ENCODE measurements around the gene C3. TPM values are rescaled to one million over a fixed set of nuclear protein-coding genes. Genes with fewer than 3 reads are reported as not detected.

The C3 gene
- total and polyA plus RNA-seq, 8 donors = 14.2 to 881 (median 65.4) TPM

GRCh38 chr19:6723108-6723618 is 2.7 kb upstream of the C3 start:
- Histone ChIP-seq H3K36me3 (no peaks in the 10 kb centered on the region), H3K4me1 (peaks cover 26 to 65% of the 10 kb centered on the region in 2 donors), H3K27ac (peak overlapping the region; percentile 62 to 81), H3K27me3 (peaks cover 0 to 3% of the 10 kb centered on the region in 2 donors), H3K4me3 (no peak overlapping the region), H3K9me3 (no peaks in the 10 kb centered on the region)
- no peak for TF ChIP-seq CTCF (IDR thresholded peaks at IDR 0.05)
- DNase-seq (peak in 3 of 4 donors; percentile 41 to 84 (median 49)), ATAC-seq (peak; percentile 56)
- intact Hi-C loops (cut with DNase I) = no loop called here

- ATAC-seq = no peak
- Histone ChIP-seq H3K27ac (peak overlapping the region; percentile 46 to 81), H3K4me3 (no peak overlapping the region), H3K4me1 (peaks cover 26 to 54% of the 10 kb centered on the region in 2 donors), H3K27me3 (peaks cover 0 to 3% of the 10 kb centered on the region in 2 donors), H3K36me3 (no peaks in the 10 kb centered on the region), H3K9me3 (no peaks in the 10 kb centered on the region)
- TF ChIP-seq CTCF (IDR thresholded peaks at IDR 0.05) = no peak
- DNase-seq = peak in 1 of 4 donors; percentile 12
- intact Hi-C loops (cut with DNase I) = no loop called here
These were observed 1.3 kb upstream of the C3 start for GRCh38 chr19:6721773-6722172.

- DNase-seq (no peak), ATAC-seq (no peak)
- Histone ChIP-seq H3K4me3 (no peak overlapping the region), H3K4me1 (peaks cover 26 to 54% of the 10 kb centered on the region in 2 donors), H3K9me3 (no peaks in the 10 kb centered on the region), H3K27ac (peak overlapping the region; percentile 46 to 81), H3K36me3 (no peaks in the 10 kb centered on the region), H3K27me3 (peaks cover 0 to 3% of the 10 kb centered on the region in 2 donors)
- TF ChIP-seq CTCF (IDR thresholded peaks at IDR 0.05) = no peak
- intact Hi-C loops (cut with DNase I) = no loop called here
These were observed 656 bp upstream of the C3 start for GRCh38 chr19:6721138-6721474.

GRCh38 chr19:6719992-6720368 is 470 bp downstream of the C3 start:
- ATAC-seq (no peak), DNase-seq (no peak)
- Histone ChIP-seq H3K36me3 (no peaks in the 10 kb centered on the region), H3K9me3 (no peaks in the 10 kb centered on the region), H3K4me3 (peak overlapping the region; percentile 22 to 47), H3K4me1 (peaks cover 26 to 49% of the 10 kb centered on the region in 2 donors), H3K27ac (no peak overlapping the region), H3K27me3 (peaks cover 0 to 3% of the 10 kb centered on the region in 2 donors)
- intact Hi-C loops (cut with DNase I) = no loop called here
- no peak for TF ChIP-seq CTCF (IDR thresholded peaks at IDR 0.05)

- Histone ChIP-seq H3K27ac (no peak overlapping the region), H3K36me3 (no peaks in the 10 kb centered on the region), H3K9me3 (no peaks in the 10 kb centered on the region), H3K4me1 (peaks cover 26 to 44% of the 10 kb centered on the region in 2 donors), H3K4me3 (peak overlapping the region; percentile 22 to 47), H3K27me3 (peaks cover 0 to 3% of the 10 kb centered on the region in 2 donors)
- peak; percentile 5 for ATAC-seq
- intact Hi-C loops (cut with DNase I) = no loop called here
- TF ChIP-seq CTCF (IDR thresholded peaks at IDR 0.05) = no peak
- DNase-seq = no peak
These were observed 949 bp downstream of the C3 start for GRCh38 chr19:6719540-6719861.

Measured in left lung (tissue), 10 donors.